Measurements from ENCODE around the gene ZNF213. TPM values are rescaled to one million over a fixed set of nuclear protein-coding genes. Genes with fewer than 3 reads are reported as not detected.

Gene ZNF213
- total and polyA plus RNA-seq, 10 donors: 2.4 to 11.4 (median 7.7) TPM

- 0 to 2% (median 0%) methylated on average over 46 to 72 of the region's 72 CpGs for WGBS, 5 donors
- peak in 1 of 3 donors; percentile 7 for TF ChIP-seq POLR2A (IDR thresholded peaks at IDR 0.05)
- TF ChIP-seq CTCF (IDR thresholded peaks at IDR 0.05 in 8 of 11, conservative IDR thresholded peaks at IDR 0.05 in 3 of 11): peak in 7 of 11 experiments; percentile 5 to 48 (median 34)
- TF ChIP-seq POLR2AphosphoS5 (IDR thresholded peaks at IDR 0.05): peak; percentile 79 to 89 (median 82)
- DNase-seq: peak; percentile 98
- Histone ChIP-seq H3K27ac (peak overlapping the region; percentile 68 to 90 (median 86)), H3K4me3 (peak overlapping the region; percentile 66 to 97 (median 84)), H3K36me3 (peaks cover 0 to 18% (median 11%) of the 10 kb centered on the region in 6 donors), H3K27me3 (replicated peaks in 1 of 7) (no peaks in the 10 kb centered on the region), H3K9me3 (no peaks in the 10 kb centered on the region), H3K4me1 (peaks cover 20 to 73% (median 38%) of the 10 kb centered on the region in 6 donors)
- intact Hi-C loops (cut with DNase I; ENCODE audit: low total_unique reads): no loop called here
These were observed 10.6 kb upstream of the ZNF213 start for GRCh38 chr16:3123986-3124886.

- peaks cover 0 to 17% (median 6%) of the 10 kb centered on the region in 6 donors for H3K36me3 ChIP-seq
- no peaks in the 10 kb centered on the region for H3K27me3 ChIP-seq (replicated peaks in 1 of 7)
- TF ChIP-seq CTCF (IDR thresholded peaks at IDR 0.05 in 8 of 11, conservative IDR thresholded peaks at IDR 0.05 in 3 of 11) (no peak), POLR2A (IDR thresholded peaks at IDR 0.05) (no peak), POLR2AphosphoS5 (IDR thresholded peaks at IDR 0.05) (no peak)
- H3K4me1 ChIP-seq: peaks cover 29 to 93% (median 54%) of the 10 kb centered on the region in 6 donors
- no peaks in the 10 kb centered on the region for H3K9me3 ChIP-seq
- DNase-seq: no peak
- intact Hi-C loops (cut with DNase I; ENCODE audit: low total_unique reads): loop anchor here (5.0 kb wide), 1 partner anchor 70 kb away; no protein-coding TSS in a partner anchor
- no peak overlapping the region for H3K27ac ChIP-seq
- no peak overlapping the region for H3K4me3 ChIP-seq
- WGBS, 5 donors: 84 to 93% (median 88%) methylated on average over 6 of the region's 6 CpGs
These were observed 7.1 kb upstream of the ZNF213 start for GRCh38 chr16:3127745-3128144.

- H3K4me1 ChIP-seq: peaks cover 30 to 96% (median 60%) of the 10 kb centered on the region in 6 donors
- H3K27me3 ChIP-seq (replicated peaks in 1 of 7): no peaks in the 10 kb centered on the region
- intact Hi-C loops (cut with DNase I; ENCODE audit: low total_unique reads): loop anchor here (5.0 kb wide), 1 partner anchor 72 kb away; no protein-coding TSS in a partner anchor
- TF ChIP-seq POLR2A (IDR thresholded peaks at IDR 0.05): no peak
- peak; percentile 77 to 85 (median 79) for TF ChIP-seq POLR2AphosphoS5 (IDR thresholded peaks at IDR 0.05)
- TF ChIP-seq CTCF (IDR thresholded peaks at IDR 0.05 in 8 of 11, conservative IDR thresholded peaks at IDR 0.05 in 3 of 11): peak; percentile 72 to 95 (median 90)
- peak; percentile 91 for DNase-seq
- WGBS, 5 donors: 12 to 24% (median 19%) methylated on average over 23 to 28 of the region's 28 CpGs
- H3K27ac ChIP-seq: peak overlapping the region; percentile 68 to 90 (median 80)
- peaks cover 0 to 19% (median 6%) of the 10 kb centered on the region in 6 donors for H3K36me3 ChIP-seq
- H3K4me3 ChIP-seq: peak overlapping the region; percentile 40 to 73 (median 49)
- H3K9me3 ChIP-seq: no peaks in the 10 kb centered on the region
These were observed 5.4 kb upstream of the ZNF213 start for GRCh38 chr16:3129137-3130131.
